ENCODE measurements around the gene A1CF. TPM values are rescaled to one million over a fixed set of nuclear protein-coding genes. Genes with fewer than 3 reads are reported as not detected.

Gene A1CF
- total RNA-seq, 6 experiments from 2014 or later: 101 to 261 (median 171) TPM

DNA sequence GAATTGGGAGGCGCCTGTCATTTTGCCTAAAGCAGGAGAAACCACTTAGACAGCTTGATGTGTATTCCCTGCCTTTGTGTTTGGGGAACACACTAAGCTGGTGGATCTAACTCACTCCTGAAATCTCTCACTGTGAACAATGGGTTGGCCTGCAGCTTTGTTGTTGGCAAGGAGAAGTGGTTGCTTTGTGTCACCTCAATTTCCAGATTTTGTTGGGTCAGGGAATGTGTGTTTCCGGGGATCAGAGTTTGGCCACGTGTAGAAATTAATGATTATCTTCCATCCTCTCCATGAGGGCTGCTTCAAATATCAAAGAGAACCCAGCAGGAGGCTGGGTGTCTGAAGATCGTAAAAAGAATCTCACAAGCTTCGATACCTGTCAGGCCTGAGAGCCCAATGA is 27.8 kb downstream of the A1CF start:
- no peaks in the 10 kb centered on the region for H3K9me3 ChIP-seq
- peak overlapping the region in 1 of 3 donors; percentile 63 for H3K27ac ChIP-seq
- intact Hi-C loops (cut with DNase I): no loop called here
- WGBS (ENCODE audit: insufficient coverage, low coverage, low lambda C conversion rate, missing lambda C conversion rate): 30% methylated on average over 5 of the region's 5 CpGs
- peaks cover 0 to 6% (median 0%) of the 10 kb centered on the region in 4 donors for H3K36me3 ChIP-seq
- TF ChIP-seq, protein P1, sequence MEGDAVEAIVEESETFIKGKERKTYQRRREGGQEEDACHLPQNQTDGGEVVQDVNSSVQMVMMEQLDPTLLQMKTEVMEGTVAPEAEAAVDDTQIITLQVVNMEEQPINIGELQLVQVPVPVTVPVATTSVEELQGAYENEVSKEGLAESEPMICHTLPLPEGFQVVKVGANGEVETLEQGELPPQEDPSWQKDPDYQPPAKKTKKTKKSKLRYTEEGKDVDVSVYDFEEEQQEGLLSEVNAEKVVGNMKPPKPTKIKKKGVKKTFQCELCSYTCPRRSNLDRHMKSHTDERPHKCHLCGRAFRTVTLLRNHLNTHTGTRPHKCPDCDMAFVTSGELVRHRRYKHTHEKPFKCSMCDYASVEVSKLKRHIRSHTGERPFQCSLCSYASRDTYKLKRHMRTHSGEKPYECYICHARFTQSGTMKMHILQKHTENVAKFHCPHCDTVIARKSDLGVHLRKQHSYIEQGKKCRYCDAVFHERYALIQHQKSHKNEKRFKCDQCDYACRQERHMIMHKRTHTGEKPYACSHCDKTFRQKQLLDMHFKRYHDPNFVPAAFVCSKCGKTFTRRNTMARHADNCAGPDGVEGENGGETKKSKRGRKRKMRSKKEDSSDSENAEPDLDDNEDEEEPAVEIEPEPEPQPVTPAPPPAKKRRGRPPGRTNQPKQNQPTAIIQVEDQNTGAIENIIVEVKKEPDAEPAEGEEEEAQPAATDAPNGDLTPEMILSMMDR (IDR thresholded peaks at IDR 0.05): no peak
- TF ChIP-seq POLR2A (IDR thresholded peaks at IDR 0.05): no peak
- H3K4me3 ChIP-seq: no peak overlapping the region
- no peaks in the 10 kb centered on the region for H3K27me3 ChIP-seq
- H3K4me1 ChIP-seq: peaks cover 0 to 95% (median 34%) of the 10 kb centered on the region in 4 donors
- no peak for DNase-seq
- peak; percentile 60 to 78 (median 70) for ATAC-seq

DNA sequence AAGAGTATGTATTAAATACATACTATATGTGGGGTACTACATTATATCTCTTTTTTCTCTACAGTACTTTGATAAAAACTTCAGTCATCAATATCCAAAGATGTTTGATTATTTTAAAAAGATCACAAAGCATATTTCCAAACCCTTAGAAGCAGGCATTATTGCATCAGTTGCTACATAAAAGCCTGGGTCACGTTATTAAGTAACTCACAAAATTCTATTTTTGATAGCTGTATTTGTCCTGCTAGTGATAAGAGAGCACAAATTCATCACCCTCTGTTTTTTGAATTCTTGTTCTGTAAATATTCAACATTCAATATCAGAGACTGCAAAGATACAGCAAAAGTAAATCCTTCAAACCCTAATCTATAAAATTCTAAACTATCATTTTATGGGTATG is 30.0 kb downstream of the A1CF start:
- H3K4me1 ChIP-seq: peaks cover 0 to 78% (median 30%) of the 10 kb centered on the region in 4 donors

DNA sequence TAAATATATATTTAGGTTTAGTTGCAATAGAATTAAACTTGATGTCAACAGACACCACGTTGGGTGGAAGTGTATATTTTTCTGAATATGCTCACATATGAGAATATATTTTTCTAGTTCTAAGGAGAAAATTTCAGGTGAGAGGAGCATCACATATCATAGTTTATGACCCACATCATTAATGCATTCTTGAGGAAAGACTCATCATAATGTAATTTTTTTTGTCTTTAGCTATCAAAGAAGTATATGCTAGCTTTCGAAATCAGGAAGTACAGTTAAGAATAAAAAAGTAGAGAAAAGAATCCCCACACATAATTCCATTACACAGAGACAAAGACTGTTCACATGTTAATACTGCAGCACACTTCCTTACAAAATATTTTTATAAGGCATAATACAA is 30.4 kb downstream of the A1CF start:
- Histone ChIP-seq H3K27ac (peak overlapping the region in 2 of 3 donors; percentile 12 to 63), H3K9me3 (no peaks in the 10 kb centered on the region), H3K36me3 (no peaks in the 10 kb centered on the region), H3K4me3 (no peak overlapping the region), H3K27me3 (no peaks in the 10 kb centered on the region), H3K4me1 (peaks cover 0 to 74% (median 30%) of the 10 kb centered on the region in 4 donors)
- ATAC-seq: no peak
- TF ChIP-seq, protein P1 (IDR thresholded peaks at IDR 0.05): no peak
- no peak for TF ChIP-seq POLR2A (IDR thresholded peaks at IDR 0.05)
- WGBS (ENCODE audit: insufficient coverage, low coverage, low lambda C conversion rate, missing lambda C conversion rate): 62% methylated on average over 2 of the region's 2 CpGs
- no peak for DNase-seq
- intact Hi-C loops (cut with DNase I): no loop called here

More for the DNA sequence above, 30.0 kb downstream of the A1CF start:
- no peaks in the 10 kb centered on the region for H3K9me3 ChIP-seq
- H3K27ac ChIP-seq: peak overlapping the region; percentile 16 to 63 (median 42)
- peak; percentile 61 to 80 (median 72) for ATAC-seq
- no peaks in the 10 kb centered on the region for H3K27me3 ChIP-seq
- TF ChIP-seq, protein P1 (IDR thresholded peaks at IDR 0.05): no peak
- TF ChIP-seq POLR2A (IDR thresholded peaks at IDR 0.05): no peak
- DNase-seq: no peak
- 11% methylated on average over 1 of the region's 1 CpG for WGBS (ENCODE audit: insufficient coverage, low coverage, low lambda C conversion rate, missing lambda C conversion rate)
- intact Hi-C loops (cut with DNase I): no loop called here
- H3K36me3 ChIP-seq: no peaks in the 10 kb centered on the region
- H3K4me3 ChIP-seq: no peak overlapping the region

DNA sequence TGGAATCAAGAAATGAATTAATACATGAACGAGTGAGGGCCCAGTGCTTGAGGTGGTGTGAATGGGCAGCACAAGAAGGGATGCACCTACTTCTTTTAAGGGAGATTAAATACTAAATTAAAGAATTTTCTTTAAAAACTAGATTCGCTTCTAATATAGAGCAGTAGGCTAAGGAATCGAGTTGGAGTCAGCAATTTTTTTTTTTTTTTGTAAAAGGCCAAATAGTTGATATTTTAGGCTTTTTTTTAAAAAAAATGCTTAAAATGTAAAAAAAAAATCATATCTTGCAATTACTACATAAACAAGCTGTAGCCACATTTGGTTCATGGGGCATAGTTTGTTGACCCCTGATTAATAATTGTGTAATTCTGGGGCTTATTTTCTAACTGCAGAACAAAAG is 31.9 kb downstream of the A1CF start:
- WGBS (ENCODE audit: insufficient coverage, low coverage, low lambda C conversion rate, missing lambda C conversion rate): 58% methylated on average over 3 of the region's 3 CpGs
- intact Hi-C loops (cut with DNase I): no loop called here
- TF ChIP-seq, protein P1 (IDR thresholded peaks at IDR 0.05): no peak
- TF ChIP-seq POLR2A (IDR thresholded peaks at IDR 0.05): no peak
- H3K36me3 ChIP-seq: peaks cover 0 to 4% (median 0%) of the 10 kb centered on the region in 4 donors
- no peak overlapping the region for H3K4me3 ChIP-seq
- no peaks in the 10 kb centered on the region for H3K9me3 ChIP-seq
- no peaks in the 10 kb centered on the region for H3K27me3 ChIP-seq
- peaks cover 0 to 60% (median 26%) of the 10 kb centered on the region in 4 donors for H3K4me1 ChIP-seq
- no peak for DNase-seq
- H3K27ac ChIP-seq: peak overlapping the region in 2 of 3 donors; percentile 16 to 17
- ATAC-seq: no peak

Measured in right lobe of liver (tissue), 6 donors.